GM12878 (cell line): ENCODE results near the gene RSPRY1.

Source experiments
- JUNB ChIP-seq: IDR thresholded peaks from 2 replicates; pipeline ENCODE4 v1.6.1; 2016; ENCODE audit warnings: antibody characterized with exemption, mild to moderate bottlenecking
- KDM1A ChIP-seq: fragments of 200-600 bp; sonication (generic); IDR thresholded peaks from 2 replicates; pipeline ENCODE4 v1.6.1; 2016; ENCODE audit warnings: borderline replicate concordance
- POLR2A ChIP-seq: IDR thresholded peaks from 2 replicates; pipeline ENCODE4 v1.6.1; 2011; ENCODE audit warnings: low read depth, mild to moderate bottlenecking, low read length
- RCOR1 ChIP-seq: conservative IDR thresholded peaks from 2 replicates; pipeline ENCODE4 v1.6.1; 2012; ENCODE audit warnings: low read depth, low read length, improper control_type of control experiment
- ZNF274 ChIP-seq: IDR thresholded peaks from one replicate; pipeline ENCODE4 v1.8.0; 2011; ENCODE audit not compliant: insufficient read length, insufficient read depth
- TF ChIP-seq, protein P1 (sequence below), 3 experiments: IDR thresholded peaks in 2 of 3; conservative IDR thresholded peaks in 1 of 3; 2 replicates each; pipeline ENCODE4 v1.5.1; 2011; ENCODE audit warnings: low read depth in 3 of 3, low read length in 3 of 3, mild to moderate bottlenecking in 3 of 3, control low read depth in 2 of 3, moderate library complexity in 2 of 3, inconsistent platforms in 1 of 3, mixed read lengths in 1 of 3; ENCODE audit not compliant: control insufficient read depth in 2 of 3, insufficient read depth in 1 of 3; ENCODE audit errors: extremely low read depth in 1 of 3

DNA sequence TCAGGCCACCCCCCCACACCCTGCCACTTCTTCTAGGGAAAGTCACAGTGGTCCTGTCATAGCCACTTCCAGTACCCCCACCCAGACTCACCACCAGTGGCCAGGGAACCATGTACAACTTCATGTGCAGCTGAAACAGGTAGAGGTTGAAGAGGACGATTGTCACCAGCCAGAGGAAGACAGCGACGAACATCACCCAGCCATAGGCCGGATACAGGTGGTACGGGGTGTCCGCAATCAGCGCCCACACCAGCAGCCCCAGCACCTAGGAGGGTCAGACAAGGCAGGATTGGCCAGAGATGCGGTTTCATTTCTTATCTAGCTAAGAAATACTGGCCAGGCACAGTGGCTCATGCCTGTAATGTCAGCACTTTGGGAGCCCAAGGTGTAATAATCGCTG lies 75.7 kb downstream of the RSPRY1 start:
- TF ChIP-seq, protein P1, sequence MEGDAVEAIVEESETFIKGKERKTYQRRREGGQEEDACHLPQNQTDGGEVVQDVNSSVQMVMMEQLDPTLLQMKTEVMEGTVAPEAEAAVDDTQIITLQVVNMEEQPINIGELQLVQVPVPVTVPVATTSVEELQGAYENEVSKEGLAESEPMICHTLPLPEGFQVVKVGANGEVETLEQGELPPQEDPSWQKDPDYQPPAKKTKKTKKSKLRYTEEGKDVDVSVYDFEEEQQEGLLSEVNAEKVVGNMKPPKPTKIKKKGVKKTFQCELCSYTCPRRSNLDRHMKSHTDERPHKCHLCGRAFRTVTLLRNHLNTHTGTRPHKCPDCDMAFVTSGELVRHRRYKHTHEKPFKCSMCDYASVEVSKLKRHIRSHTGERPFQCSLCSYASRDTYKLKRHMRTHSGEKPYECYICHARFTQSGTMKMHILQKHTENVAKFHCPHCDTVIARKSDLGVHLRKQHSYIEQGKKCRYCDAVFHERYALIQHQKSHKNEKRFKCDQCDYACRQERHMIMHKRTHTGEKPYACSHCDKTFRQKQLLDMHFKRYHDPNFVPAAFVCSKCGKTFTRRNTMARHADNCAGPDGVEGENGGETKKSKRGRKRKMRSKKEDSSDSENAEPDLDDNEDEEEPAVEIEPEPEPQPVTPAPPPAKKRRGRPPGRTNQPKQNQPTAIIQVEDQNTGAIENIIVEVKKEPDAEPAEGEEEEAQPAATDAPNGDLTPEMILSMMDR (IDR thresholded peaks at IDR 0.05 in 2 of 3, conservative IDR thresholded peaks at IDR 0.05 in 1 of 3; ENCODE audit: control insufficient read depth in 2 of 3, extremely low read depth in 1 of 3, insufficient read depth in 1 of 3, low read depth in 3 of 3, low read length in 3 of 3), result no peak
- TF ChIP-seq JUNB (no peak), ZNF274 (no peak), POLR2A (no peak), RCOR1 (no peak), KDM1A (no peak)
